GM10266 (cell line): ENCODE data around the gene ARHGAP9.
A peak's percentile ranks its signal among the peaks of the same experiment; 100 is the strongest.

Experiments used
- DNase-seq: peaks from one replicate; pipeline ENCODE4 v3.0.0; 2012; ENCODE audit errors: extremely low spot score
- TF ChIP-seq, protein P1 (sequence below): IDR thresholded peaks from 2 replicates; pipeline ENCODE4 v1.5.1; 2012; ENCODE audit warnings: mild to moderate bottlenecking, low read depth; ENCODE audit not compliant: control insufficient read depth, insufficient read depth; ENCODE audit errors: missing control alignments

ARHGAP9 gene

GRCh38 chr12:57490126-57490525, 10.5 kb upstream of the ARHGAP9 start:
- TF ChIP-seq, protein P1, sequence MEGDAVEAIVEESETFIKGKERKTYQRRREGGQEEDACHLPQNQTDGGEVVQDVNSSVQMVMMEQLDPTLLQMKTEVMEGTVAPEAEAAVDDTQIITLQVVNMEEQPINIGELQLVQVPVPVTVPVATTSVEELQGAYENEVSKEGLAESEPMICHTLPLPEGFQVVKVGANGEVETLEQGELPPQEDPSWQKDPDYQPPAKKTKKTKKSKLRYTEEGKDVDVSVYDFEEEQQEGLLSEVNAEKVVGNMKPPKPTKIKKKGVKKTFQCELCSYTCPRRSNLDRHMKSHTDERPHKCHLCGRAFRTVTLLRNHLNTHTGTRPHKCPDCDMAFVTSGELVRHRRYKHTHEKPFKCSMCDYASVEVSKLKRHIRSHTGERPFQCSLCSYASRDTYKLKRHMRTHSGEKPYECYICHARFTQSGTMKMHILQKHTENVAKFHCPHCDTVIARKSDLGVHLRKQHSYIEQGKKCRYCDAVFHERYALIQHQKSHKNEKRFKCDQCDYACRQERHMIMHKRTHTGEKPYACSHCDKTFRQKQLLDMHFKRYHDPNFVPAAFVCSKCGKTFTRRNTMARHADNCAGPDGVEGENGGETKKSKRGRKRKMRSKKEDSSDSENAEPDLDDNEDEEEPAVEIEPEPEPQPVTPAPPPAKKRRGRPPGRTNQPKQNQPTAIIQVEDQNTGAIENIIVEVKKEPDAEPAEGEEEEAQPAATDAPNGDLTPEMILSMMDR: no peak
- DNase-seq: no peak

DNA sequence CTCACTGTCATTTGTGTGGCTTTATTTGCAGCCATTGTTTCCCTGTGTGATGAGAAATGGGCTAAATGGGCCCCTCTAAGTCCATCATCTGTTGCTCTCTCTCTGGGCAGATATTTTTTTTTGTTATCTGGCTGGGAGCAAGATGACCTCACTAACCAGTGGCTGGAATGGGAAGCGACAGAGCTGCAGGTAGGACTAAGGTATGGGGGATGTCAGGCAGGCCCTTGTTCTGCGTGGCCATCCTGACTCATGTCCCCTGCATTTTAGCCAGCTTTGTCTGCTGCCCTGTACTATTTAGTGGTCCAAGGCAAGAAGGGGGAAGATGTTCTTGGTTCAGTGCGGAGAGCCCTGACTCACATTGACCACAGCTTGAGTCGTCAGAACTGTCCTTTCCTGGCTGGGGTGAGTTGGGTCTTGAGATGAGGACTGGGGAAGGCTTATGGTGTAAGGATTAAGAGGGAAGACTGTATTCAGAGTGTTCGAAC, 9.5 kb upstream of the ARHGAP9 start:
- no peak for DNase-seq

DNA sequence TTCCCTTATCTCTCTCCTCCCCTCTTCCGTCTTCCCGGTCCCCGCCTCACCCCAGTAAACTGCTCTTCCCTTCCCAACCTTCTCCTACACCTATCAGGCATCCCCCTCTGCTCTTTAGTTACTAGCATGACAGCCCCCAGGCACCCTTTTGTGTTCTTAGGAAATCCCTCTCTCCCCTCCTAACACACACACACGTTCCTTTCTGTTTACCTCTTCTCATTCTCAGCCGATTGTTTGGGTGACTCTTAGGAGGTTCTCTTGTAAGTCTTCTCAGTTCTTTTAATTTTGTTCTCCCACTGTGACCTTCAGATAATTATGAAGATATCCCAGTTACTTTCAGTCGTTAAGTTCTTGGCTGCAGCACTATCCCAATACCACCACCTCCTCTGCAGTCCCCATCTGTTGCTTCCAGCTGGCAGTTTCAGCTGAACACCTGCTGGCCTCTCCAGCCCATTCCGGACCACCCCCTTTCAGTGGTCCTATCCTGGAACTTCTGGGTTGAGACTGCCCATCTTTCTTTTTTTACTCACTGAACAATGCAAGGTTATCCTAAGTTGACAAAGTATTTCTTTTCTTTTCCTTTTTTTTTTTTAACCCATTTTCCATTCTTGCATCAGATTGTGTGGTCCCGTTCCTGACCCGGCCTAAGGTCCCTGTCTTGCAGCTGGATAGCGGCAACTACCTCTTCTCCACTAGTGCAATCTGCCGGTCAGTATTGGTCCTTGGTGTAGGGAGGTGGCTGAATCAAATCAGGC, 8.9 kb upstream of the ARHGAP9 start:
- TF ChIP-seq, protein P1: no peak
- no peak for DNase-seq

More for the DNA sequence above, 9.5 kb upstream of the ARHGAP9 start:
- TF ChIP-seq, protein P1: no peak

DNA sequence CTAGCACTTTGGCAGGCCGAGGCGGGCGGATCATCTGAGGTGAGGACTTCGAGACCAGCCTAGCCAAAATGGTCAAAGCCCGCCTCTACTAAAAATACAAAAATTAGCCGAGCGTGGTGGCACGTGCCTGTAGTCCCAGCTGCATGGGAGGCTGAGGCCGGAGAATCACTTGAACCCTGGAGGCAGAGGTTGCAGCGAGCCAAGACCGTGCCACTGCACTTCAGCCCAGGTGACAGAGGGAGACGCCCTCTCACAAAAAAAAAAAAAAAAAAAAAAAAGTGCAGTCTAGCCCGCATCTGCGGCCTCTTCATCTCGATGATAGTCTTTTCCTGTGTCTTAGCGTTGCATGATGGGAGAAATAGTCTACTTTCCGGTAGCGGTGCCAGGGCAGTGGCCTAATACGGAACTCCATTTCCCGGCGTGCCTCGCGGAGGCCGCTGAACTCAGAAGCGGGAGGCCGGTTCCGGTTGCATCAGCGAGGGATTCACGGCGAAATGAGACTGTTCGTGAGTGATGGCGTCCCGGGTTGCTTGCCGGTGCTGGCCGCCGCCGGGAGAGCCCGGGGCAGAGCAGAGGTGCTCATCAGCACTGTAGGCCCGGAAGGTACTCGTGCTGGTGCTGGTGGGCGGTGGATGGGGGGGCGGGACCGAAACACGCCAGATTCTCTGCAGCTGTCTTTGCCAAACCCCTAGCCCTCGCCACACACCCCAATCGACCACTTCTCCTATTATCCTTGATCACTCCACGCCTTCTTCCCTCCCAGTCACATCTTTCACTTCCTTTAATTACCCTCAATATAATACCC, 8.1 kb upstream of the ARHGAP9 start, which contains the start of gene MARS1:
TSS of gene MARS1 (plus strand) at position 472 of the 805 bp plus-strand sequence. CDS start at position 495, 23 bp downstream.
- peak; percentile 93 for DNase-seq
- TF ChIP-seq, protein P1: peak; percentile 35

GRCh38 chr12:57487055-57487596, 7.5 kb upstream of the ARHGAP9 start:
- TF ChIP-seq, protein P1: no peak
- no peak for DNase-seq

- TF ChIP-seq, protein P1: no peak
Measured at GRCh38 chr12:57485695-57486094, 6.0 kb upstream of the ARHGAP9 start.

More at GRCh38 chr12:57485695-57486094, 6.0 kb upstream of the ARHGAP9 start:
- DNase-seq: no peak
